ENCODE data around the gene KRTAP10-12.

- no peak for TF ChIP-seq CTCF (IDR thresholded peaks at IDR 0.05)
- no peak for TF ChIP-seq POLR2A (IDR thresholded peaks at IDR 0.05)
Measured at GRCh38 chr21:44686843-44687561, 10.0 kb upstream of the KRTAP10-12 start.
